ENCODE data around the gene NBAS.
"Not testable (repeated sequence)": the region's sequence is repeated elsewhere in the genome, so short reads cannot be mapped to it uniquely, and the experiment has no call there.

Gene NBAS

GRCh38 chr2:15222856-15223255 lies 338.3 kb downstream of the NBAS start:
- no peak for TF ChIP-seq CTCF (IDR thresholded peaks at IDR 0.05; ENCODE audit: poor library complexity, severe bottlenecking)

GRCh38 chr2:15220603-15221002 lies 340.5 kb downstream of the NBAS start:
- no peaks in the 10 kb centered on the region for H3K27me3 ChIP-seq (ENCODE audit: insufficient read depth, poor library complexity, severe bottlenecking)
- ATAC-seq (ENCODE audit: low read depth) (no peak), DNase-seq (ENCODE audit: low spot score) (no peak)
- no peak overlapping the region for H3K27ac ChIP-seq (ENCODE audit: poor library complexity, severe bottlenecking)
- H3K4me3 ChIP-seq (ENCODE audit: severe bottlenecking), result no peak overlapping the region
- TF ChIP-seq CTCF (IDR thresholded peaks at IDR 0.05; ENCODE audit: poor library complexity, severe bottlenecking), result no peak
- H3K4me1 ChIP-seq (ENCODE audit: insufficient read depth, poor library complexity, severe bottlenecking), result peaks cover 5% of the 10 kb centered on the region
- peaks cover 6% of the 10 kb centered on the region for H3K36me3 ChIP-seq (ENCODE audit: low read depth)
- H3K9me3 ChIP-seq (ENCODE audit: severe bottlenecking), result no peaks in the 10 kb centered on the region

More at GRCh38 chr2:15222856-15223255, 338.3 kb downstream of the NBAS start:
- no peak for ATAC-seq (ENCODE audit: low read depth)
- Histone ChIP-seq H3K36me3 (ENCODE audit: low read depth) (peaks cover 10% of the 10 kb centered on the region), H3K27ac (ENCODE audit: poor library complexity, severe bottlenecking) (no peak overlapping the region), H3K27me3 (ENCODE audit: insufficient read depth, poor library complexity, severe bottlenecking) (no peaks in the 10 kb centered on the region), H3K9me3 (ENCODE audit: severe bottlenecking) (no peaks in the 10 kb centered on the region), H3K4me1 (ENCODE audit: insufficient read depth, poor library complexity, severe bottlenecking) (peaks cover 5% of the 10 kb centered on the region), H3K4me3 (ENCODE audit: severe bottlenecking) (no peak overlapping the region)
- DNase-seq (ENCODE audit: low spot score), result no peak

- Histone ChIP-seq H3K36me3 (ENCODE audit: low read depth) (peaks cover 6% of the 10 kb centered on the region), H3K4me3 (ENCODE audit: severe bottlenecking) (no peak overlapping the region), H3K4me1 (ENCODE audit: insufficient read depth, poor library complexity, severe bottlenecking) (no peaks in the 10 kb centered on the region), H3K27me3 (ENCODE audit: insufficient read depth, poor library complexity, severe bottlenecking) (no peaks in the 10 kb centered on the region), H3K9me3 (ENCODE audit: severe bottlenecking) (no peaks in the 10 kb centered on the region), H3K27ac (ENCODE audit: poor library complexity, severe bottlenecking) (no peak overlapping the region)
- no peak for TF ChIP-seq CTCF (IDR thresholded peaks at IDR 0.05; ENCODE audit: poor library complexity, severe bottlenecking)
- ATAC-seq (ENCODE audit: low read depth) (no peak), DNase-seq (ENCODE audit: low spot score) (no peak)
Measured at GRCh38 chr2:15218423-15219086, 342.6 kb downstream of the NBAS start.

GRCh38 chr2:15212249-15212648 lies 348.9 kb downstream of the NBAS start:
- Histone ChIP-seq H3K4me1 (ENCODE audit: insufficient read depth, poor library complexity, severe bottlenecking) (no peaks in the 10 kb centered on the region), H3K27ac (ENCODE audit: poor library complexity, severe bottlenecking) (no peak overlapping the region), H3K36me3 (ENCODE audit: low read depth) (no peaks in the 10 kb centered on the region; the same call in none of the 2 replicates), H3K4me3 (ENCODE audit: severe bottlenecking) (no peak overlapping the region), H3K9me3 (ENCODE audit: severe bottlenecking) (no peaks in the 10 kb centered on the region), H3K27me3 (ENCODE audit: insufficient read depth, poor library complexity, severe bottlenecking) (no peaks in the 10 kb centered on the region)
- no peak for DNase-seq (ENCODE audit: low spot score)
- ATAC-seq (ENCODE audit: low read depth), result no peak
- no peak for TF ChIP-seq CTCF (IDR thresholded peaks at IDR 0.05; ENCODE audit: poor library complexity, severe bottlenecking)

- not testable (repeated sequence) for H3K4me3 ChIP-seq (ENCODE audit: severe bottlenecking); ATAC-seq (ENCODE audit: low read depth); H3K27me3 ChIP-seq (ENCODE audit: insufficient read depth, poor library complexity, severe bottlenecking); H3K4me1 ChIP-seq (ENCODE audit: insufficient read depth, poor library complexity, severe bottlenecking); DNase-seq (ENCODE audit: low spot score); H3K27ac ChIP-seq (ENCODE audit: poor library complexity, severe bottlenecking); H3K9me3 ChIP-seq (ENCODE audit: severe bottlenecking); H3K36me3 ChIP-seq (ENCODE audit: low read depth)
Measured at GRCh38 chr2:15210542-15210941, 350.6 kb downstream of the NBAS start.
